MM.1S (cell line): ENCODE results near the gene PATJ.

Source experiments
- CTCF ChIP-seq: fragments of 300-600 bp; sonication (generic); IDR thresholded peaks from 2 replicates; pipeline ENCODE4 v1.5.1; 2016; ENCODE audit warnings: antibody characterized with exemption, low read length, mixed read lengths
- EZH2 ChIP-seq: fragments of 300-600 bp; sonication (generic); optimal IDR thresholded peaks from 2 replicates; pipeline ENCODE3; 2017; ENCODE audit warnings: low read depth, mild to moderate bottlenecking, antibody characterized with exemption, low read length, mixed read lengths

GRCh38 chr1:61980561-61980960 lies 238.3 kb downstream of the PATJ start:
- TF ChIP-seq EZH2 (no peak), CTCF (no peak)
